Tibial nerve (tissue), 4 donors: ENCODE results near the gene CCL11. TPM values are rescaled to one million over a fixed set of nuclear protein-coding genes. Genes with fewer than 3 reads are reported as not detected.

Experiments used
- DNase-seq, 2 donors: peaks; one replicate each; pipeline ENCODE4 v3.0.0-alpha.2; 2019; ENCODE audit warnings: low spot score in 2 of 2
- H3K27ac ChIP-seq, 4 donors: fragments of 200-600 bp; sonication (generic) in 3 of 4; one replicate each; pipeline ENCODE4 v1.5.1; 2017 to 2019; ENCODE audit warnings: mild to moderate bottlenecking in 1 of 4
- H3K27me3 ChIP-seq, 2 donors: fragments of 200-600 bp; sonication (generic) in 1 of 2; one replicate each; pipeline versions ENCODE4 v1.5.1 to v1.6.0; 2017 to 2019
- H3K36me3 ChIP-seq, 3 donors: fragments of 200-600 bp; sonication (generic); one replicate each; pipeline ENCODE4 v1.5.1; 2018 to 2019
- H3K4me1 ChIP-seq, 4 donors: fragments of 200-600 bp; sonication (generic) in 3 of 4; one replicate each; pipeline ENCODE4 v1.5.1; 2017 to 2019
- H3K4me3 ChIP-seq, 4 donors: fragments of 200-600 bp; sonication (generic) in 3 of 4; one replicate each; pipeline ENCODE4 v1.5.1; 2017 to 2019; ENCODE audit warnings: mild to moderate bottlenecking in 1 of 4, moderate library complexity in 1 of 4
- H3K9me3 ChIP-seq, 4 donors: fragments of 200-600 bp; sonication (generic) in 3 of 4; one replicate each; pipeline ENCODE4 v1.5.1; 2017 to 2019
- EP300 ChIP-seq, 2 donors: sonication (generic); formaldehyde crosslinking; IDR thresholded peaks; one replicate each; pipeline ENCODE4 v1.6.1; 2017; ENCODE audit warnings: antibody characterized with exemption in 2 of 2, mild to moderate bottlenecking in 1 of 2
- POLR2A ChIP-seq, 2 donors: fragments of 450-650 bp; IDR thresholded peaks; one replicate each; pipeline ENCODE4 v1.6.1; 2017; ENCODE audit warnings: antibody characterized with exemption in 2 of 2, mild to moderate bottlenecking in 2 of 2, moderate library complexity in 2 of 2
- WGBS, 2 donors: methylation state at CpG; one replicate each; pipeline ENCODE4 v1.1.5; 2018; 5-methylcytosine and 5-hydroxymethylcytosine counted together
- total RNA-seq, 4 donors: library from RNA; depleted of rRNA; stranded (reverse); fragments of >200 nt; gene quantifications; one replicate each; pipeline ENCODE4 v1.1.0, GENCODE V29; 2016
- TF ChIP-seq, protein P1 (sequence below), 5 experiments: fragments of 200-600 bp in 3 of 5; fragments of 450-650 bp in 2 of 5; sonication (generic) in 3 of 5; IDR thresholded peaks; one replicate each; pipeline ENCODE4 v1.5.1; 2016 to 2019; ENCODE audit warnings: antibody characterized with exemption in 5 of 5, mild to moderate bottlenecking in 3 of 5, moderate library complexity in 2 of 5

CCL11 gene
- total RNA-seq, 4 donors from 2014 or later: 3.9 TPM; not detected in 3

DNA sequence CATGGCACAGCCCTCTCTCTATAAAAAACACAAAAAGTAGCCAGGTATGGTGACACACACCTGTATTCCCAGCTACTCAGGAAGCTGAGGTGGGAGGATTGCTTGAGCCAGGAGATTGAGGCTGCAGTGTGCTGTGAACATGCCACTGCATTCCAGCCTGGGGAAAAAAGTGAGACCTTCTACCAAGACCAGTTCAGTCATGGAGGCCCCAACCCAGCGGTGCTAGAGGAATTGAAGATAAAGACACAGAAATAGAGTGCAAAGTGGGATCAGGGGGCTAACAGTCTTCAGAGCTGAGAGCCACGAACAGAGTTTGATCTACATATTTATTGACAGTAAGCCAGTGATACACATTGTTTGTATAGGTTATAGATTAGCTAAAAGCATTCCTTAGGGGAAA, 18.1 kb downstream of the CCL11 start:
- TF ChIP-seq, protein P1, sequence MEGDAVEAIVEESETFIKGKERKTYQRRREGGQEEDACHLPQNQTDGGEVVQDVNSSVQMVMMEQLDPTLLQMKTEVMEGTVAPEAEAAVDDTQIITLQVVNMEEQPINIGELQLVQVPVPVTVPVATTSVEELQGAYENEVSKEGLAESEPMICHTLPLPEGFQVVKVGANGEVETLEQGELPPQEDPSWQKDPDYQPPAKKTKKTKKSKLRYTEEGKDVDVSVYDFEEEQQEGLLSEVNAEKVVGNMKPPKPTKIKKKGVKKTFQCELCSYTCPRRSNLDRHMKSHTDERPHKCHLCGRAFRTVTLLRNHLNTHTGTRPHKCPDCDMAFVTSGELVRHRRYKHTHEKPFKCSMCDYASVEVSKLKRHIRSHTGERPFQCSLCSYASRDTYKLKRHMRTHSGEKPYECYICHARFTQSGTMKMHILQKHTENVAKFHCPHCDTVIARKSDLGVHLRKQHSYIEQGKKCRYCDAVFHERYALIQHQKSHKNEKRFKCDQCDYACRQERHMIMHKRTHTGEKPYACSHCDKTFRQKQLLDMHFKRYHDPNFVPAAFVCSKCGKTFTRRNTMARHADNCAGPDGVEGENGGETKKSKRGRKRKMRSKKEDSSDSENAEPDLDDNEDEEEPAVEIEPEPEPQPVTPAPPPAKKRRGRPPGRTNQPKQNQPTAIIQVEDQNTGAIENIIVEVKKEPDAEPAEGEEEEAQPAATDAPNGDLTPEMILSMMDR (IDR thresholded peaks at IDR 0.05): no peak
- no peak for TF ChIP-seq EP300 (IDR thresholded peaks at IDR 0.05)
- no peak for TF ChIP-seq POLR2A (IDR thresholded peaks at IDR 0.05)

DNA sequence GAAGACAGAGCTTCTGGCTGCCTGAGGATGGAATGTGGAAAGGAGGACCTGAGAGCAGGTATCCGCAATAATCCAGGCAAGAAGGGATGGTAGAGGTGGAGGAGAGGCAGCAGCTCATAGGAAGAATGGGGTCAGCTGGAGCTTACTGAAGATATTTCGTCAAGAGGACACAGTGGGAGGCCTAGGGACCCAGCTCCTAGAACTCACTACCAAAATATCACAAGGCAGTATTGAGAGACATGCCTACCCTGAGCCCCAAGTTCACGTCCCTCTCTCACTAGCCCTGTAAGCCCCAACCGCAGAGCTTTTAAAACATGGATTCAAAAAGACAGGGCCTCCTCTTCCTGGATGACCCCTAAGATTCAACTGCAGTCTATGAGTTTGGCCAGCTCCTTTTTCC, 19.5 kb downstream of the CCL11 start:
- DNase-seq: no peak
- no peak overlapping the region for H3K27ac ChIP-seq
- H3K27me3 ChIP-seq: no peaks in the 10 kb centered on the region
- no peaks in the 10 kb centered on the region for H3K9me3 ChIP-seq
- H3K36me3 ChIP-seq: no peaks in the 10 kb centered on the region
- no peak overlapping the region for H3K4me3 ChIP-seq
- H3K4me1 ChIP-seq: peaks cover 0 to 45% (median 6%) of the 10 kb centered on the region in 4 donors
- 95% methylated on average over 4 of the region's 4 CpGs for WGBS, 2 donors
- TF ChIP-seq POLR2A (IDR thresholded peaks at IDR 0.05) (no peak), EP300 (IDR thresholded peaks at IDR 0.05) (no peak)
- TF ChIP-seq, protein P1 (IDR thresholded peaks at IDR 0.05): no peak

More for the DNA sequence above, 18.1 kb downstream of the CCL11 start:
- Histone ChIP-seq H3K9me3 (no peaks in the 10 kb centered on the region), H3K27ac (no peak overlapping the region), H3K4me1 (peaks cover 0 to 50% (median 6%) of the 10 kb centered on the region in 4 donors), H3K4me3 (no peak overlapping the region), H3K27me3 (no peaks in the 10 kb centered on the region), H3K36me3 (no peaks in the 10 kb centered on the region)
- WGBS, 2 donors: 88 to 100% methylated on average over 2 of the region's 2 CpGs
- DNase-seq: no peak

DNA sequence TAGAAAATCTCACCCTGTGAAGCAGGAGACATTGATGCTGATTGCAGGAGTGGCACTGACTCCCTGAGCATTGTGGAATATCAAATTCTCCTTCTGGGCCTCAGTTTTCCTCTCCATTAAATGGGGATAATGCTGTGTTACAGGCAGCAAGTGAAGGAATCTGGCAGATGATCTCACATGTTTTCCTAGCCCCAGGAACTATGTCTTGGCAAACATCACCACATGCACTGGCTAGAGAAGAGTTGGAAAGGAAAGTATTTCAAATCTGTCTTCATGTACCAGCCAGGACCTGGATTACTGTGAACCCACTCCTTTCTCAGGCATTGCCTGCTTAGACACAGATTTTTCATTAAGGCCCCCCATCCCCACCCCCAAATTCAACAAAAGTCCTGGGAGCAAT, 20.1 kb downstream of the CCL11 start:
- H3K27me3 ChIP-seq: no peaks in the 10 kb centered on the region
- no peak overlapping the region for H3K4me3 ChIP-seq
- H3K27ac ChIP-seq: no peak overlapping the region
- H3K4me1 ChIP-seq: peaks cover 0 to 39% (median 6%) of the 10 kb centered on the region in 4 donors
- TF ChIP-seq EP300 (IDR thresholded peaks at IDR 0.05) (no peak), POLR2A (IDR thresholded peaks at IDR 0.05) (no peak)
- TF ChIP-seq, protein P1 (IDR thresholded peaks at IDR 0.05): no peak
- no peak for DNase-seq
- no peaks in the 10 kb centered on the region for H3K36me3 ChIP-seq
- no peaks in the 10 kb centered on the region for H3K9me3 ChIP-seq

- Histone ChIP-seq H3K27me3 (no peaks in the 10 kb centered on the region), H3K4me1 (peaks cover 0 to 33% (median 6%) of the 10 kb centered on the region in 4 donors), H3K9me3 (no peaks in the 10 kb centered on the region), H3K4me3 (no peak overlapping the region), H3K36me3 (no peaks in the 10 kb centered on the region), H3K27ac (peak overlapping the region in 1 of 4 donors; percentile 41)
- peak in 1 of 2 donors; percentile 29 for DNase-seq
- 52 to 66% methylated on average over 3 of the region's 3 CpGs for WGBS, 2 donors
- no peak for TF ChIP-seq POLR2A (IDR thresholded peaks at IDR 0.05)
- TF ChIP-seq, protein P1 (IDR thresholded peaks at IDR 0.05): peak in 3 of 5 experiments; percentile 42 to 49 (median 45)
These were observed 20.9 kb downstream of the CCL11 start for GRCh38 chr17:34306466-34306865.

DNA sequence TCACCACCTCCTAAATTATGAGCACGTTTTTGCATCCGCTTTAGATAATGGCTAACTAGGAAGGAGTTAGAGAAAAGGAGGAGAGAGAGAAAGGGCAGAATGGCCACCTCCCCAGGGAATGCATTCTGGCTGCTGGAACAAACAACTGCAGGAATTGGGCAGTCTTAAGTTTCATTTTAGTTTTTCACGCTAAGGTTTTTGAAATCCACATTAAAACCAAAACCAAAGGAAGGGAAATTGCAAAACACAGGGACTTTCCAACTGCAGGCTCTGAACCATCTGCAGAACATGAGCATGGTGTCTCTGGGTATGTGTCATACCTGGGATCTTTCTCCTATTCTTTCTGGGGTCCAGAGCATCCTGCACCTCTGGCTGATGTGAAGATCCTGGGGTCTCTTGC, 21.6 kb downstream of the CCL11 start:
- peak; percentile 30 to 62 for DNase-seq
- H3K27ac ChIP-seq: peak overlapping the region in 2 of 4 donors; percentile 21 to 41
- 47 to 48% methylated on average over 3 of the region's 3 CpGs for WGBS, 2 donors
- H3K27me3 ChIP-seq: no peaks in the 10 kb centered on the region
- H3K9me3 ChIP-seq: no peaks in the 10 kb centered on the region
- peak in 1 of 2 donors; percentile 70 for TF ChIP-seq EP300 (IDR thresholded peaks at IDR 0.05)
- TF ChIP-seq POLR2A (IDR thresholded peaks at IDR 0.05): no peak
- TF ChIP-seq, protein P1 (IDR thresholded peaks at IDR 0.05): no peak
- H3K4me3 ChIP-seq: no peak overlapping the region
- H3K4me1 ChIP-seq: peaks cover 0 to 36% (median 6%) of the 10 kb centered on the region in 4 donors
- no peaks in the 10 kb centered on the region for H3K36me3 ChIP-seq
